Loucy (cell line): Measurements from ENCODE around the gene TOMM20.

ENCODE experiments used
- H2AFZ ChIP-seq: fragments of 200-600 bp; sonication (generic); 2 replicates; pipeline ENCODE4 v1.6.0; 2016; ENCODE audit warnings: antibody characterized with exemption, mild to moderate bottlenecking, low read length, moderate library complexity
- H3F3A ChIP-seq: fragments of 200-600 bp; 2 replicates; pipeline ENCODE4 v1.6.0; 2016; ENCODE audit warnings: antibody characterized with exemption, low read depth, mild to moderate bottlenecking
- H3K27me3 ChIP-seq: fragments of 200-600 bp; sonication (generic); 2 replicates; pipeline ENCODE4 v1.6.1; 2014; ENCODE audit warnings: low read length, mild to moderate bottlenecking; ENCODE audit not compliant: insufficient read depth, poor library complexity, severe bottlenecking
- H3K36me3 ChIP-seq: fragments of 200-600 bp; sonication (generic); 2 replicates; pipeline ENCODE4 v1.6.1; 2016; ENCODE audit warnings: low read length; ENCODE audit not compliant: insufficient read depth
- H3K4me1 ChIP-seq: fragments of 200-600 bp; sonication (generic); 2 replicates; pipeline ENCODE4 v1.5.1; 2014; ENCODE audit warnings: low read length, mild to moderate bottlenecking; ENCODE audit not compliant: insufficient read depth, poor library complexity, severe bottlenecking
- H3K4me2 ChIP-seq: fragments of 200-600 bp; sonication (generic); 2 replicates; pipeline ENCODE4 v1.6.0; 2014; ENCODE audit warnings: antibody characterized with exemption, low read length, low read depth, mild to moderate bottlenecking; ENCODE audit not compliant: poor library complexity, severe bottlenecking
- H3K4me3 ChIP-seq: fragments of 200-600 bp; sonication (generic); 2 replicates; pipeline ENCODE4 v1.5.1; 2014; ENCODE audit warnings: low read length, mild to moderate bottlenecking, mixed read lengths; ENCODE audit not compliant: poor library complexity, severe bottlenecking
- H3K79me2 ChIP-seq: fragments of 200-600 bp; sonication (generic); 2 replicates; pipeline ENCODE4 v1.6.1; 2014; ENCODE audit warnings: low read length; ENCODE audit not compliant: insufficient read depth
- H3K9ac ChIP-seq: fragments of 200-600 bp; sonication (generic); 2 replicates; pipeline ENCODE4 v1.6.0; 2014; ENCODE audit warnings: mild to moderate bottlenecking, low read depth, low read length, moderate library complexity; ENCODE audit not compliant: poor library complexity, severe bottlenecking
- H3K9me2 ChIP-seq: fragments of 200-600 bp; sonication (generic); replicated peaks from 2 replicates; pipeline ENCODE4 v1.6.1; 2016; ENCODE audit warnings: low read depth, low read length, mixed read lengths
- H3K9me3 ChIP-seq: fragments of 200-600 bp; sonication (generic); 2 replicates; pipeline ENCODE4 v1.6.1; 2014; ENCODE audit warnings: mild to moderate bottlenecking, antibody characterized with exemption, low read length, low read depth; ENCODE audit not compliant: insufficient read depth
- H4K20me1 ChIP-seq: fragments of 200-600 bp; sonication (generic); 2 replicates; pipeline ENCODE4 v1.6.0; 2014; ENCODE audit warnings: antibody characterized with exemption, low read length, mild to moderate bottlenecking; ENCODE audit not compliant: insufficient read depth, poor library complexity, severe bottlenecking
- CTCF ChIP-seq: fragments of 200-600 bp; sonication (generic); conservative IDR thresholded peaks from 2 replicates; pipeline ENCODE4 v1.5.1; 2014; ENCODE audit warnings: mild to moderate bottlenecking, antibody characterized with exemption, low read length
- EZH2phosphoT487 ChIP-seq: fragments of 200-600 bp; IDR thresholded peaks from 2 replicates; pipeline ENCODE4 v1.6.1; 2018; ENCODE audit warnings: antibody characterized with exemption, mild to moderate bottlenecking, moderate library complexity, borderline replicate concordance

Gene TOMM20

DNA sequence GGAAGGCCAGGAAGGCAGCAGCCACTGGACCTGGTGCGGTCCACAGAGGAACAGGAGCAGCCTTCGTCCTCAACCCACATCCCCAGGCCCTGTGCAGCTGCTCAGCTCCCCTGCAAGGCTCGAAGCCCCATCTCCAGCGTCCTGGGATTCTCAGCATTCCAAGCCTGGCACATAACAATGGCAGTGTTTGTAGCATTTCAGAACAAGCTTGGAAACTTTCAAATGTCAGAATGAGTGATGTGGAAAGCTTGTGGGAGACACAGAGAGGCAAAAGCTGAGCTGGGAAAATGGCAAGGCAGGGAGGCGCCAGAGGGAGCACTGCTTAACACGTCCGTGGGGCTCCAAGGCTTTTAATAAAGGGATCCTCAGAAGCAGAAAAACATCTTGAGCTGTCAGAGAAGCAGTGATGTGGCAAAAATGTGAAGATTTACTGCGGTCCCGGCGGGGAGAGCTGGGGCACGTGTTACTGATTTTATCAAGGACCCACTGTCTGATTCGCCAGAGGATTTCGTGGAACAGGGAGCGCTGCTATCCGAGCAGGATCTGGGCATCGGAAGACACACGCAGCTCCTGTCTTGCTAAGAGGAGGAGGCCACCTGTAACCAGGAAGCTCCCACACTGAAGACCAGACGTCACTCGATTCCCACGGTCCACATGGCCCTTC, 38.1 kb downstream of the TOMM20 start:
- H3K36me3 ChIP-seq: no peaks in the 10 kb centered on the region
- H3K9ac ChIP-seq: no peak overlapping the region
- H3K79me2 ChIP-seq: no peaks in the 10 kb centered on the region
- H3F3A ChIP-seq: no peaks in the 10 kb centered on the region
- no peaks in the 10 kb centered on the region for H3K27me3 ChIP-seq
- no peak for TF ChIP-seq EZH2phosphoT487
- no peak for TF ChIP-seq CTCF
- no peak overlapping the region for H2AFZ ChIP-seq
- no peak overlapping the region for H3K4me3 ChIP-seq
- no peaks in the 10 kb centered on the region for H3K9me3 ChIP-seq
- H3K4me2 ChIP-seq: no peak overlapping the region
- no peaks in the 10 kb centered on the region for H3K4me1 ChIP-seq
- no peaks in the 10 kb centered on the region for H3K9me2 ChIP-seq
- H4K20me1 ChIP-seq: no peaks in the 10 kb centered on the region

GRCh38 chr1:235088907-235089306, 39.7 kb downstream of the TOMM20 start:
- Histone ChIP-seq H2AFZ (no peak overlapping the region), H3K4me3 (no peak overlapping the region), H3K36me3 (no peaks in the 10 kb centered on the region), H3K27me3 (no peaks in the 10 kb centered on the region), H3F3A (no peaks in the 10 kb centered on the region), H4K20me1 (no peaks in the 10 kb centered on the region), H3K9ac (no peak overlapping the region), H3K9me2 (no peaks in the 10 kb centered on the region), H3K4me2 (no peak overlapping the region), H3K4me1 (peaks cover 4% of the 10 kb centered on the region), H3K79me2 (no peaks in the 10 kb centered on the region), H3K9me3 (no peaks in the 10 kb centered on the region)
- TF ChIP-seq CTCF (no peak), EZH2phosphoT487 (no peak)

DNA sequence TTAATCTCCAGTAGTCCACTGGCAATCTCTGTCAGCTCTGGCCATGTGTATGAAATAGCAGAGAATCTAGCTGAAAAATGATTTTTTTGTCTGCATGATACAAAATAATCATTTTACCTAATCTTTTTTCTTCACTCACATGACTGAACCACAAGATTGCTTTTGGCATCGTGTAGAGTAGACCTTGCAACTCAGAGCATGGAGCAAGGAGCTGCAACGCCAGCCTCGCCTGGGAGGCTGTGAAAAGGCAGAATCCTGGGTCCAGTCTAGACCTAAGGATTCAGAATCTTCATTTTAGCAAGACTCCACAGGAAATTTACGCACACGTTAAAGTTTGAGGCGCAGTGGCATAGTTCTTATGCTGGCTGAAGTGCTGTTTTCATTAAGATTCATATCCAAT, 40.2 kb downstream of the TOMM20 start:
- no peaks in the 10 kb centered on the region for H3F3A ChIP-seq
- no peaks in the 10 kb centered on the region for H4K20me1 ChIP-seq
- H2AFZ ChIP-seq: no peak overlapping the region
- H3K4me2 ChIP-seq: no peak overlapping the region
- H3K9ac ChIP-seq: no peak overlapping the region
- H3K27me3 ChIP-seq: no peaks in the 10 kb centered on the region
- no peak overlapping the region for H3K4me3 ChIP-seq
- H3K4me1 ChIP-seq: peaks cover 7% of the 10 kb centered on the region
- H3K9me2 ChIP-seq: no peaks in the 10 kb centered on the region
- no peaks in the 10 kb centered on the region for H3K36me3 ChIP-seq
- no peaks in the 10 kb centered on the region for H3K79me2 ChIP-seq
- TF ChIP-seq EZH2phosphoT487 (no peak), CTCF (no peak)
- no peaks in the 10 kb centered on the region for H3K9me3 ChIP-seq
